Thyroid gland (tissue), 4 donors: ENCODE results near the gene ATP4B.

ENCODE experiments used
- POLR2A ChIP-seq, 2 donors: fragments of 450-650 bp; IDR thresholded peaks; one replicate each; pipeline ENCODE4 v1.6.1; 2017; ENCODE audit warnings: antibody characterized with exemption in 2 of 2, mild to moderate bottlenecking in 2 of 2, moderate library complexity in 1 of 2
- TF ChIP-seq, protein P1 (sequence below), 6 experiments: fragments of 200-600 bp in 3 of 6; fragments of 450-650 bp in 3 of 6; sonication (generic) in 3 of 6; IDR thresholded peaks; one replicate each; pipeline ENCODE4 v1.5.1; 2016 to 2019; ENCODE audit warnings: antibody characterized with exemption in 6 of 6, mild to moderate bottlenecking in 2 of 6, inconsistent platforms in 1 of 6, moderate library complexity in 1 of 6

DNA sequence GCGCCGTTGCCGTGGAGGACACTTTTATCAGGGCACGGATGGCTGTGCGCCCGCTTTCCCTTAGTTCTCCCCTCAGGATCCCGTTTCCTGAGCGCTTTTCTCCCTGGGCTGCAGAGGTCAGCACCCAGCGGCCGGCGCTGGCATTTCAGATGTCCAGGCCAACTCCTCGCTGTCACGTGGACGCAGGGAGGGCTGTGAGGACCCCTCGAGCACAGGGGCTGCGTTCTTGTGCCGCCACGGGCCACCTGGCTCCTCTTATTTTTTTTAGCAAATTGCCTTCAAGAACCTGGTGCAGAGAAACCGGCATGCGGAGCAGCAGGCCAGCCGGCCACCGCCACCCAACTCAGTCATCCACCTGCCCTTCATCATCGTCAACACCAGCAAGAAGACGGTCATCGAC lies 22.3 kb downstream of the ATP4B start:
- TF ChIP-seq, protein P1, sequence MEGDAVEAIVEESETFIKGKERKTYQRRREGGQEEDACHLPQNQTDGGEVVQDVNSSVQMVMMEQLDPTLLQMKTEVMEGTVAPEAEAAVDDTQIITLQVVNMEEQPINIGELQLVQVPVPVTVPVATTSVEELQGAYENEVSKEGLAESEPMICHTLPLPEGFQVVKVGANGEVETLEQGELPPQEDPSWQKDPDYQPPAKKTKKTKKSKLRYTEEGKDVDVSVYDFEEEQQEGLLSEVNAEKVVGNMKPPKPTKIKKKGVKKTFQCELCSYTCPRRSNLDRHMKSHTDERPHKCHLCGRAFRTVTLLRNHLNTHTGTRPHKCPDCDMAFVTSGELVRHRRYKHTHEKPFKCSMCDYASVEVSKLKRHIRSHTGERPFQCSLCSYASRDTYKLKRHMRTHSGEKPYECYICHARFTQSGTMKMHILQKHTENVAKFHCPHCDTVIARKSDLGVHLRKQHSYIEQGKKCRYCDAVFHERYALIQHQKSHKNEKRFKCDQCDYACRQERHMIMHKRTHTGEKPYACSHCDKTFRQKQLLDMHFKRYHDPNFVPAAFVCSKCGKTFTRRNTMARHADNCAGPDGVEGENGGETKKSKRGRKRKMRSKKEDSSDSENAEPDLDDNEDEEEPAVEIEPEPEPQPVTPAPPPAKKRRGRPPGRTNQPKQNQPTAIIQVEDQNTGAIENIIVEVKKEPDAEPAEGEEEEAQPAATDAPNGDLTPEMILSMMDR (IDR thresholded peaks at IDR 0.05) = no peak
- no peak for TF ChIP-seq POLR2A (IDR thresholded peaks at IDR 0.05)
